ENCODE measurements around the gene MEI1.
"Not testable (repeated sequence)": the region's sequence is repeated elsewhere in the genome, so short reads cannot be mapped to it uniquely, and the experiment has no call there.

Gene MEI1

GRCh38 chr22:41699264-41700107, at the start of gene MEI1:
Gene MEI1, plus strand, starts transcription at chr22:41699503. Its CDS starts 36 bp downstream, at chr22:41699539.
- DNase-seq, result peak; percentile 49

DNA sequence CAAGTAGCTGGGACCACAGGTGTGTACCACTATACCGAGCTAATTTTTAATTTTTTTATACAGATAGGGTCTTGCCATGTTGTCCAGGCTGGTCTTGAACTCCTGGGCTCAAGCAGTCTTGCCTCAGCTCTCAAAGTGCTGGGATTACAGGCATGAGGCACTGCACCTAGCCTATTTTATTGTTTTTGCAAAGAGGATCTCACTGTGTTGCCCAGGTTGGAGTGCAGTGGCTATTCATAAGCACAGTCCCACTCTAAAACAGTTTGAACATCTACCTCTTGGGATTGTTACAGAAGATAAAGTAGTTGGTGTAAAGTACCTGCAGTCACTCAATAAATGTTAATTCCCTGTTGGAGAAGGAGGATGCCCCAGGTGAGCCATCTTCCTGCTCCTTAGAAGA, 49.1 kb upstream of the MEI1 start:
- DNase-seq, result no peak

DNA sequence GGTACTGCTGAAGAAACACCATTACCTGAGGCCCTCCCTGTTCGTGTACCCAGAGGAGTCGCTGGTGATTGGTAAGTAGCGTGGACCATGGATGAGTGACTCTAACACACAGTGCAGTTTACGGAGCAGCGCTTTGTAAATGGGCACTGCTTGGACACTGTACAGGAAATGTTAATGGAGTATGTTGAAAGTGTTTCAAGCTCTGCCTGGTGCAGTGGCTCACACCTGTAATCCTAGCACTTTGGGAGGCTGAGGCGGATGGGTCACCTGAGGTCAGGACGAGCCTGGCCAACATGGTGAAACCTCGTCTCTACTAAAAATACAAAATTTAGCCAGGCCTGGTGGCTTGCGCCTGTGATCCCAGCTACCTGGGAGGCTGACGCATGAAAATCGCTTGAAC, 48.5 kb upstream of the MEI1 start:
- DNase-seq, result no peak

GRCh38 chr22:41654322-41654721, 45.0 kb upstream of the MEI1 start:
- no peak for DNase-seq

DNA sequence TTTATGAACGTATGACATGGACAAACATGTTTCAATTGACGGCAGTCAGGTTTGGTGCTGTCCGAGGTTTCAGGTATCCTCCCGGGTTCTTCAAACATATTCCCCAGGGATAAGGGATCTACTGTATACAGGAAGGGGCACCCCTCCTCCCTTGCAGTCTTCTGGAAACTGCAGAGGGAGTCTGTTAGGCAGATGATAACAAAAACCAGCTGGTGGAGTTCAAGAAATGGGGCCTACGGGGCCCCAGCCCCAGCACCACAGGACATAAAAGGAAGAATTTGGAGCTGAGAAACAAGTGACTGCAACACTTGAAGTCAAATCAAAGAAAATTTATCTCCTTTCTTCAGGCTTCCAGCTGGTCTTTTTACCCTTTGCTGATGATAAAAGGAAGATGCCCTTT, 42.7 kb upstream of the MEI1 start:
- DNase-seq, result no peak

DNA sequence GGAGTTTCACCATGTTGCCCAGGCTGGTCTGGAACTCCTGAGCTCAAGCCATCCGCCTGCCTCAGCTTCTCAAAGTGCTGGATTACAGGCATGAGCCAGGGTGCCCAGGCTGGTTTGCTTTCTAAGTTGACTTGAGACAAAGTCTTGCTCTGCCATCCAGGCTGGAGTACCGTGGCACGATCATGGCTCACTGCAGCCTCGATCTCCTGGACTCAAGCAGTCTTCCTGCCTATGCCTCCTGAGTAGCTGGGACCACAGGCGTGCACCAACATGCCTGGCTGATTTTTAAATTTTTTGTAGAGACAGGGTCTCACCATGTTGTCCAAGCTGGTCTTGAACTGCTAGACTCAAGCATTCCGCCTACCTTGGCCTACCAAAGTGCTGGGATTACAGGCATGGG, 41.6 kb upstream of the MEI1 start:
- DNase-seq, result no peak

DNA sequence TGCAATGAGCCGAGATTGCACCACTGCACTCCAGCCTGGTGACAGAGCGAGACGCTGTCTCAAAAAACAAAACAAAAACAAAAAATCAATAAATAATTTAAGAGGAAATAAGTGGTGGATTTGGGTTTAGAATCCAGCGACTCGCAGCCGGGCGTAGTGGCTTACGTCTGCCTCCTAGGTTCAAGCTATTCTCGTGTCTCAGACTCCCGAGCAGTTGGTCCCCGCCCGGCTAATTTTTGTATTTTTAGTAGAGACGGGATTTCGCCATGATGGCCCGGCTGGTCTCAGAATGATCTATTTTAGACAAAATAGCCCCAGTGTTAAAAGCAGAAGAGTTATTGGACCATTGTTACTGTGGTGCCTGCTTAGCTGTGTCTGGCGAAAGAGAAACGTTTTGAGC, 40.4 kb upstream of the MEI1 start:
- DNase-seq, result no peak

GRCh38 chr22:41659941-41660340, 39.4 kb upstream of the MEI1 start:
- DNase-seq, result no peak

GRCh38 chr22:41660416-41660815, 38.9 kb upstream of the MEI1 start:
- no peak for DNase-seq

DNA sequence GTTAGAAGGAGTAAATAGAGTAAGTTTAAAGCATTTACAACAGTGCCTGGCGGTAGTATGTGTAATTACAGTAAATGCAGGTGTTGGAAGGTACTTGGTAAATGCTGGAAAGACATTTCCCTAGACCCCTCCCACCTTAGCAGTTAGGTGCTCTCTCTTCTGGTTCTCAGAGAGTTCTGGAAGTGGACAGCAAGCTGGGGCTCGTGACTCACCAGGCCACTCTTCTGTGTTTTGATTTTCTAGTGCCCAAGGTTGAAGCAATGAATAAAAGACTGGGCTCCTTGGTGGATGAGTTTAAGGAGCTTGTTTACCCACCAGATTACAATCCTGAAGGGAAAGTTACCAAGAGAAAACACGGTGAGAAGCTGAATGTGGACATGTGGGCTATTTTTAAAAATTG, 38.2 kb upstream of the MEI1 start:
- DNase-seq, result no peak

DNA sequence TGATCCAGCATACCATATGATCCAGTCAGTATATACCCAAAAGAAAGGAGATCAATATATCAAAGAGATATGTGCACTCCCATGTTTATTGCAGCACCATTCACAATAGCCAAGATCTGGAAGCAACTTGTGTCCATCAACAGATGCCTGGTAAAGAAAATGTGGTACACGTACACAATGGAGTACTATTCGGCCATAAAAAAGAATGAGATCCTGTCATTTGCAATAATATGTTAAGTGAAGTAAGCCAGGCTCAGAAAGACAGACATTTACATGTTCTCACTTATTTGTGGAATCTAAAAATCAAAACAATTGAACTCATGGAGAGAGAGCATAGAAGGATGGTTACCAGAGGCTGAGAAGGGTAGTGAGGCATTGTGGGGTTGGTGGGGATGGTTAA, 37.6 kb upstream of the MEI1 start:
- no peak for DNase-seq

GRCh38 chr22:41663594-41663993, 35.7 kb upstream of the MEI1 start:
- not testable (repeated sequence) for DNase-seq

GRCh38 chr22:41664490-41664889, 34.8 kb upstream of the MEI1 start:
- DNase-seq, result no peak

DNA sequence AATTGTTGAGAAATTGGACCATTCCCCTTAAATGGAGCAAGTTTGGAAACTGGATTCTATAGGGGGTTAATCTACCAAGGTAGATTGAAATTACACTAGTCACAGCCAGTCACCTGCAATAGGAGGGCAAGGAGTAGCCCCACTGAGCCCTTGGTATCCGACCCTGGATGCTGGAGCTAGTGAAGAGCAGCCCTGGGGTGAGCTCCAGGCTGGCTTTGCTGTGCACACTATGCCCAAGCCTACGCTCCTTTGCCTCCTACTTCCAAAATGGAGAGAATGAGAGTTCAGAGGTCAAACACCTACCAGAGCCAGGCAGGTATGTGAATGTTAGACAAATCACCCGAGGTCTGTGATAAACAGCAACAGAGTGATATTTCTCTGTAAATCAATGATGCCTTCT, 34.4 kb upstream of the MEI1 start:
- DNase-seq, result no peak

DNA sequence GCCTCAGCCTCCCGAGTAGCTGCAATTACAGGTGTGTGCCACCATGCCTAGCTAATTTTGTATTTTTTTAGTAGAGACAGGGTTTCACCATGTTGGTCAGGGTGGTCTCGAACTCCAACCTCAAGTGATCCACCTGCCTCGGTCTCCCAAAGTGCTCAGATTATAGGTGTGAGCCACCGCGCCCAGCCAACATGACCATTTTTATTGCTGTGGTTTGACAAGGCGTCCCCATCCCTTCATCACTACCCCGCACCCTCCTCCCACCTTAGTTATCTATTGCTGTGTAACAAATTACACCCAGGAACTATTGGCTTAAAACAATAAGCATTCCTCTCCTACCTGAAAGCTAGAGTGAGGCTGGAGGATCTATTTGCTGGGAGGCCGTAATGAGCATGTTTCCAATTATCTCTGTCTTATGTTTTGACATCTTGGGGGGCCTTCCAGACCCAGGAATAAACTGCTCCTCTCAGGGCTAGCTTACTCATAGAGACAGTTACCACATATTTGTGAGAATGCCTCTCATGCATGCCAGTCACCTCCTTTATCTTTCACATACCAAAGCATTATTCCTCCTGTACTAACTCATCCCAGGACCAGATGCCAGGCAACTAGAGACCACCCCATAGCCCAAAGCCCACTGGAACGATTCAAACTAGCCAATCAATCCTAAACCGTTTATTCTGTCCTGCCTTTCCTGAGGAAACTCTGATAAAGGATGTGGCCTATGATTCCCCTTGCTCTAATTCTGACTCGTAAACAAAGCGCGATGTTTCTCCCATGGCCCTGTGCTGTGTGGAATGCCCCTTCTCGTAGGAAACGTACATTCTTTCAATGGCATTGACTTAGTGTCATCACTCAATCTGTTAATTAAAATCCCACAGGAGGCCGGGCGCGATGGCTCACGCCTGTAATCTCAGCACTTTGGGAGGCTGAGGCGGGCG, 30.1 kb upstream of the MEI1 start:
- DNase-seq, result peak; percentile 18

DNA sequence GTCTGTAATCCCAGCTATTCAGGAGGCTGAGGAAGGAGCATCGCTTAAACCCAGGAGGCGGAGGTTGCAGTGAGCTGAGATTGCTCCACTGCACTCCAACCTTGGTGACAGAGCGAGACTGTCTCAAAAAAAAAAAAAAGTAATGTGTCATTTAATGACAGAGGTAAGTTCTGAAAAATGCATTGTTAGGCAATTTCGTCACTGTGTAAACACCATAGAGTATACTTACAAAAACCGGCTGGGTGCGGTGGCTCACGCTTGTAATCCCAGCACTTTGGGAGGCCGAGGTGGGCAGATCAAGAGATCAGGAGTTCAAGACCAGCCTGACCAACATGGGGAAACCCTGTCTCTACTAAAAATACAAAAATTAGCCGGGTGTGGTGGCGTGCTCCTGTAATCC, 27.2 kb upstream of the MEI1 start:
- DNase-seq, result peak; percentile 13

DNA sequence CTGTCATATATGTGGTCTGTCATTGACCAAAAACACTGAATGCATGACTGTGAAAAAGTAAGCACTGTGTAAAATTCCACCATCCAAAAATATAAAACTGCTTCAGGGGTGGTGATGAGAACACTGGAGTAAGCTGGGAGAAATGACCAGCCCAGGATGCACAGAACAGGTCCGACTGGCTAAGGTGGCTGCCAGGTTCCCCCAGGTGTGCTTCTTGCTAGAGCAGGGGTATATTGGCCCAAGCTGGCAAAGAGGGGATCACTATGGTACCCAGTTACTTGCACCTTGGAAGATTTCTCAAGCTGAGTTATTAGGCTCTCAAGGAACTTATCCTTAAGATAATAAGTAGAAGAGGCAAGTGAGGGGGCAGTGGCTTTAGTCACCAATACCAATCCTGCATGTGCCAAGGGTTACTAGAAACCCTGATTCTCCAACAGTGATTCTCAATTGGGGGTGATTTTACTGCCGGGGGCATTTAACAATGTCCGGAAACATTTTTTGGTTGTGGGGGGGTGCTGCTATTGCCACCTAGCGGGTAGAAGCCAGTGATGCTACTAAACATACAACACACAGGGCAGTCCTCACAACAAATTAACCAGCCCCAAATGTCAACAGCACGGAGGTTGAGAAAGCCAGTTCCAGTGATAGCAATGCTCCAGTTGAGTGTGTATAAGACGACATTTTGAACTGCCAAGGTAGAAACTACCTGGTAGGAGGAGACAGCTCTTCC, 26.4 kb upstream of the MEI1 start:
- DNase-seq, result no peak

DNA sequence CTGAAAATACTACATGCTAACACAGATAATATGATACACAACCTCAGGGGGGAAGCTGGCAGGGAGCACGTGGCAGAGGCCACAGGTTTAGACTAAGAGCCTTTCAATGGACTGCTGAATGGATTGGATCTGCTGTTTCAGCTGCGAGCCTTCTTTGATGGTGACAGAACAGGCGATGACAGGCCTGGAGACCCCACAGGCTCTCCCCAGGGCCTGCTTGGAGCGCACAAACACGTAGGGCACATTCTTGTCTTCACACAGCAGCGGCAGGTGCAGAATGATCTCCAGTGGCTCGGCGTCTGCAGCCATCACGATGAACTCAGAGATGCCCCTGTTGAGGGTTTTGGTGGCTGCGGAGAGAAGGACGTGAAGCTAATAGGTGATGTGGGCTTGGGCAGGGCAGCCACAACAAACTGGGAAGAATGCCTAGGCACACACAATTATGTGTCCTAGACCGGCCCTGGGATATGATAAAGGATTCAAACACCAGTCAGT, 24.4 kb upstream of the MEI1 start:
- DNase-seq, result no peak

- no peak for DNase-seq
These were observed 23.2 kb upstream of the MEI1 start for GRCh38 chr22:41676134-41676533.

DNA sequence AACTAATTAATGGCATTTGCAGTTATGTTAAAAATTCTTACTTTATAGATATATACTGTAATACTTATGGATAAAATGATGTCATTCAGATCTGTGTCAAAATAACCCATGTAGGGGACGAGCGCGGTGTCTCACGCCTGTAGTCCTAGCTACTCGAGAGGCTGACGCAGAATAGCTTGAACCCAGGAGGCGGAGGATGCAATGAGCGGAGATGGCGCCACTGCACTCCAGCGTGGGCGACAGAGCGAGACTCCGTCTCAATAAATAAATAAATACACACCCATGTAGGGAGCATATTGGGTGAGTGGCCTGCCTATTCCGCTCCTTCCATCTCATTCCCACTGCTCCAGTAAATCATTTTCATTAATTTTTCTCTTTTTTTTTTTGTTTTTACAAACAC, 17.7 kb upstream of the MEI1 start:
- DNase-seq, result no peak

DNA sequence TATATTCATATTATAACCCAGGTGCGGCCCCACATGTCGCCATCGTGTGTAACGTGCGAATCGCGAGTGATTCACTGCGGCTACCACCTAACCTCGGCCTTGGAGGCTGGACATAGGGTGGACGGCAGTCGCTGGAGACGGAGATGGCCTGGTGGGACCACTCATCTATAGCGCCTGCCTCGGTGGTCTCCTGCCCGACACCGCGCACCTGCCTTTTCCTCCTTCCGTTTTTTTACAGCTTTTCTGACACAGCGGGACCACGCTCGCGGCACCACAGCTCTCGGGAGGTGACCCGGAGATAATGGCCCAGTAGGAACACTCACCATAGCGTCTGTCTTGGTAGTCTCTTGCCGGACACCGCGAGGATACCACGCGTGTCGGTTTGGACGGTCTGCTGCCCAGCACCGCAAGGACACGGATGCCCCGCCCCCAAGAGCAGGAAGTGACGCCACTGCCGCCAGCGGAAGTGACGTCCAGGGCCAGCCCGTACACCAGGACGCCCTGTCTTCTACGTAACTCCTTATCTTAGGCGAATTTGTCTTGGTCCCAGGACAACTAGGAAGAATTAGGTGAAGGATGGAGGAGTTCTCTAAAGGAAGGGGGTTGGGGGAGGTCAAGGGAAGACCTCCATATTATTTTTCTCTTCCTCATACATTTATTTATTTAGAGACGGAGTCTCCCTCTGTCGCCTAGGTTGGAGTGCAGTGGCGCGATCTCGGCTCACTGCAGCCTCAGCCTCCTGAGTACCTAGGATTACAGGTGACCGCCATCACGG, 17.1 kb upstream of the MEI1 start:
- DNase-seq, result peak; percentile 38

DNA sequence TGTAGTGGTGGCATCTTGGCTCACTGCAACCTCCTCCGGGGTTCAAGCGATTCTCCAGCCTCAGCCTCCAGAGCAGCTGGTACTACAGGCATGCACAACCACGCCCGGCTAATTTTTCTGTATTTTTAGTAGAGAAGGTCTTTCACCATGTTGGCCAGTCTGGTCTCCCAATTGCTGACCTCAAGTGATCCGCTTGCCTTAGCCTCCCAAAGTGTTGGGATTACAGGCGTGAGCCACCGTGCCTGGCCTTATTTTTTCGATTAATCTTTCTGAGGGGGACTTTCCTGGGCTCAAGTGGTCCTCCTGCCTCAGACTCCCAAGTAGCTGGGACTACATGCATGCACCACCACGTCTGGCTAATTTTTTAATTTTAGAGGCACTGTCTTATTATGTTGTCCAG, 16.3 kb upstream of the MEI1 start:
- no peak for DNase-seq

All from T1000 (cell line).